Measurements from ENCODE around the gene LRRTM2. TPM values are rescaled to one million over a fixed set of nuclear protein-coding genes. Genes with fewer than 3 reads are reported as not detected.
"Not testable (repeated sequence)": the region's sequence is repeated elsewhere in the genome, so short reads cannot be mapped to it uniquely, and the experiment has no call there.

Gene LRRTM2
- total RNA-seq, 1 donor from 2014 or later, result 0.12 TPM

GRCh38 chr5:138841531-138841930 is 33.6 kb downstream of the LRRTM2 start:
- DNase-seq (ENCODE audit: low spot score), result no peak

DNA sequence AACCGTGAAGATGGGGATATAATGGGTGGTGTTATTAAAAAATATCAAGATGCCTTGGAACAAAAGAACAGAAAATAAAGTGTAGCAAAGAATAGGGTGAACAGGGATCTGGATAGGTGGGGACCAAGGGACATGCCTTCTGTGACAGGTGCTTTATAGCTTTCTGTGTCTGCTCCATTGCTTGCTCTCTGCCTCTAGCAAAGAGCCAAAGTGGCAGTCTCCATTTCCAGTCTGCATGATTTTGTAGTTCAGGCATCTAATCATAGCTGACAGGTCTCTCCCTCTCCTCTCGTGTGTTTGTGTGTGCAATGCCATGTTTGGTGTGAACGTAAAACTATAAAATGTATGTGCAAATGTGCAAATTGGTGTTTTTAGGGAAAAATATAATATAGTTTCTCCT is 35.0 kb downstream of the LRRTM2 start:
- DNase-seq (ENCODE audit: low spot score), result no peak

DNA sequence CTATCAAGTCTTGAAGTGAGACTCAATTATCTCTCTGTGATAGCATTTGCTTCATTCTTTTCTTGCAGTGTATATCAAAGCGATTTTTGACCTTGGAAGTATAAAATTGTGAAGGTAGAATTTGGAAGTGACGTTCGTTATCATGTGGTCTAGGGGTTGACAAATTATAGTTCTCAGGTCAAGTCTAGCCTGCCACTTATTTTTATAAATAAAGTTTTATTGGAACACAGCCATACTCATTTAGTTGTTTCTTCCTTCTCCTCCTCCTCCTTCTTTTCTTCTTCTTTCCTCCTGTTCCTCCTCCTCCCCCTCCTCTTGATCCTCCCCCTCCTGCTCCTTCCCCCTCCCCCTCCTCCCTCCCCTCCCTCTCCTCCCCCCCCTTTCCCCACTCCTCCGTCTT is 38.0 kb downstream of the LRRTM2 start:
- DNase-seq (ENCODE audit: low spot score), result no peak

DNA sequence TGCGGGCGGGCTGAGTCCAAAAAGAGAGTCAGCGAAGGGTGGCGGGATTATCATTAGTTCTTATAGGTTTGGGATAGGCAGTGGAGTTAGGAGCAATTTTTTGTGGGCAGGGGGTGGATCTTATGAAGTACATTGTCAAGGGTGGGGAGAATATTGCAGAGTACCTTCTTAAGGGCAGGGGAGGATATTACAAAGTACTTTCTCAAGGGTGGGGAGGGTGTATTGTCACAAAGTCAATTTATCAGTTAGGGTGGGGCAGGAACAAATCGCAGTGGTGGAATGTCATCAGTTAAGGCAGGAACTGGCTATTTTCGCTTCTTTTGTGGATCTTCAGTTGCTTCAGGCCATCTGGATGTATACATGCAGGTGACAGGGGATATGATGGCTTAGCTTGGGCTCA is 40.3 kb downstream of the LRRTM2 start:
- not testable (repeated sequence) for DNase-seq (ENCODE audit: low spot score)

GRCh38 chr5:138833726-138834480 is 41.2 kb downstream of the LRRTM2 start:
- no peak for DNase-seq (ENCODE audit: low spot score)

- no peak for DNase-seq (ENCODE audit: low spot score)
Measured at GRCh38 chr5:138833080-138833479, 42.1 kb downstream of the LRRTM2 start.

GRCh38 chr5:138832218-138832617 is 42.9 kb downstream of the LRRTM2 start:
- DNase-seq (ENCODE audit: low spot score), result no peak

- DNase-seq (ENCODE audit: low spot score), result no peak
Measured at GRCh38 chr5:138831703-138832102, 43.4 kb downstream of the LRRTM2 start.

DNA sequence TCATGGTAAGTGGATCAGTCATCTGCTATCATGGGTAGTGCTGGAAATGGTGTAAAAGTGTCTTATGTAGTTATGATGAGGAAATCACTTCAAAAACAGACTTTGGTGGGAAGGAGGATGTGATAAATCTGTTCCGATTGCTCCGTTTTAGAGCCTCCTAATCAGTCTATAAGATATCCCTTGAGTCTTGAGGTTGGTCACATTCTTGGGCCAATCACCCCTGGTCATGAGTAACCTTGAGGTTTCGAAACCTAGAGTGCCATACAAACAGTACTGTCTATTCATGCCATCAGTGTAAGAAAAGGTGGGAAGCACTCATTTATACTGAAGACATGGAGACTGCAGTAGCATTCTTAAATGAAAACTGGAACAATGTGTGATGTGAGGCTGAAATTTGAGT is 45.8 kb downstream of the LRRTM2 start:
- DNase-seq (ENCODE audit: low spot score), result no peak

DNA sequence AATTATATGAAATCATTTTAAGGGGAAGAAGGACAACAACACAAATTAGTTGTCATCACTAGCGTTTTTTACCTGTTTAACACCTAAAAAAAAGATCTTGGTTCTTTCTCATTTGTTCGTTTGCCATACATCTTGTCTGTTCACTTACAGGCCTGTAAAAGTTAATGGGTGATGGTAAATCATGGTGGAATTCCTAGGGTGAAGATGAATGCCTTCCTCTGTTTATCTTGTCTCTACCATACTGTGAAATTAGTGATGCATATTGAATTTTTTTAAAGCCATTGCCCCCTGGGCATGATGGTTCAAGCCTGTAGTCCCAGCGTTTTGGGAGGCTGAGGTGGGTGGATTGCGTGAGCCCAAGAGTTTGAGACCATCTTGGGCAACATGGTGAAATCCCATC is 46.6 kb downstream of the LRRTM2 start:
- no peak for DNase-seq (ENCODE audit: low spot score)

DNA sequence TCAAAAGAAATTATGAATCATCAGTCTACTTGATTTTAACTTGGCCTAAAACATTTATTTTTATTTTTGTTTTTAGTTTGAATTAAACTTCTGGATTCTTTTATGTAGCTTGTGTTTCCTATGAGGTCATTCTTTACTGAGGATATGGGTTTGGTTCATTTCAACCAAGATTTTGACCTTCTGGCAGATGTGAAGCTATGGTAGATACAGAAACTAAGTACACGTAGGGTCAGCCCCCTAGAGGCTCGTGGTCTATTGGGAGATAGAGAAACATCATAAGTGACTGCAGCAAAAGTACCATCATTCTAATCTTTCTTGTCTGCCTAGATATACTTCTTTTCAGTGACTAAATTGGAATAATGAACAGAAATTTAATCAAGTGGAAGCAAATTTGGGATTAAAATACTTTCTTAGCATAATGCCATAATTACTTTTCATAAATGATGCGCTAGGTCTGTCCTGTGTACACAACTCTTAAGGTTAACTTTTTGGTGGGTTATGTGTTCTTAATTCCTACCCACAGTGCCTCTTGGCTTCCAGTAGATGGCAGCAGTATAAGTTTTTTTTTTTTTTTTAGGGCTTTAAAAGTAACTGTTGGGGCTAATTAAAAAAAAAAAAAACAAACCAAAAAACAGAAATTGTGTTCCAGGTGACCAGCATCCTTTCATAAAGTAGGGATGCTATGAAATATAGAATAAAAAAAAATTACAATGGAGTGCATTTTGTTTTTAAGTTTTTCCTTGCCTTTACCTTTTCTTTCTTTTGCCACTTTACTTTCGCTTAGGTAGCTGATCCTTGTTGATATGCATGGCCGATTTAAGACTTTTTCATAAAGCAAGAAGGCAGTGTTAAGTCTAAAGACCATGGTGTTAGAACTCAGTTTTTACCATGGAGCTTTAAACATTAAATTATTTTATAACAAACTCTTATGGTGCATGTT is 49.9 kb downstream of the LRRTM2 start:
- no peak for DNase-seq (ENCODE audit: low spot score)

DNA sequence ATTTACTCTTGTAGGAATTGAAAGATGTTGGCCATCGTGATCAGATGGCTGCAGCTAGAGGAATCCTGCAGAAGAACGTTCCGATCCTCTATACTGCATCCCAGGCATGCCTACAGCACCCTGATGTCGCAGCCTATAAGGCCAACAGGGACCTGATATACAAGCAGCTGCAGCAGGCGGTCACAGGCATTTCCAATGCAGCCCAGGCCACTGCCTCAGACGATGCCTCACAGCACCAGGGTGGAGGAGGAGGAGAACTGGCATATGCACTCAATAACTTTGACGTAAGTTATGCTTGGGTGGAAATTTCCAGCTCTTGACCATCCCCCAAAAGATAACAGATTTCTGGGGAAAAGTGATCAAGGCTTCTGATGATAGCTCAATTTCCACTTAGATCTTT is 50.6 kb downstream of the LRRTM2 start:
- no peak for DNase-seq (ENCODE audit: low spot score)

DNA sequence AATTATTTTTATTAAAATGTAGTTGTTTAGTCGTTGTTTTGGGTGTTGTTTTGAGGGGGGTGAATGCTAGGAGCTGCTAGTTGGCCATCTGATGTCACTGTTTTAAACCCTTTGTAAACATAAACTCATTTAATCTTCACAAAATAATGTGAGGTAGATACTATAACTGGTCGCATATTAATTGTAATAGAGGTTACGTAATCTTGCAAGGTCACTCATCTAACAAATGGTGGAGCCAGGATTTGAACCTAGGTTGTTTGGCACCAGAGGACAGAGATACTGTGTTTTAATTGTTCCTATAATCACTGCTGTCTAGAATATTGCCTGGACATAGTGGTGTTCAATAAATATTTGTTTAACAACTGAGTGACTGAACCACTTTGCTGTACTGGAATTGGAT is 54.4 kb downstream of the LRRTM2 start:
- no peak for DNase-seq (ENCODE audit: low spot score)

GRCh38 chr5:138819081-138819480 is 56.1 kb downstream of the LRRTM2 start:
- no peak for DNase-seq (ENCODE audit: low spot score)

Other genes with a start within 250 kb of the LRRTM2 start
- 371 TPM for gene CTNNA1, start 121.9 kb downstream of the LRRTM2 start, total RNA-seq